ENCODE measurements around the gene SCAMP5. TPM values are rescaled to one million over a fixed set of nuclear protein-coding genes. Genes with fewer than 3 reads are reported as not detected.

The SCAMP5 gene
- total RNA-seq: 1.9 TPM
- long read RNA-seq: 0 reads

- ATAC-seq: peak; percentile 88
- DNase-seq (ENCODE audit: missing footprints): peak; percentile 95
- intact Hi-C loops (cut with DNase I): no loop called here
Measured at GRCh38 chr15:74995182-74995778, at the start of gene SCAMP5. SCAMP5 (plus strand) TSS chr15:74995563; CDS start chr15:75011840, 16,277 bp downstream.

DNA sequence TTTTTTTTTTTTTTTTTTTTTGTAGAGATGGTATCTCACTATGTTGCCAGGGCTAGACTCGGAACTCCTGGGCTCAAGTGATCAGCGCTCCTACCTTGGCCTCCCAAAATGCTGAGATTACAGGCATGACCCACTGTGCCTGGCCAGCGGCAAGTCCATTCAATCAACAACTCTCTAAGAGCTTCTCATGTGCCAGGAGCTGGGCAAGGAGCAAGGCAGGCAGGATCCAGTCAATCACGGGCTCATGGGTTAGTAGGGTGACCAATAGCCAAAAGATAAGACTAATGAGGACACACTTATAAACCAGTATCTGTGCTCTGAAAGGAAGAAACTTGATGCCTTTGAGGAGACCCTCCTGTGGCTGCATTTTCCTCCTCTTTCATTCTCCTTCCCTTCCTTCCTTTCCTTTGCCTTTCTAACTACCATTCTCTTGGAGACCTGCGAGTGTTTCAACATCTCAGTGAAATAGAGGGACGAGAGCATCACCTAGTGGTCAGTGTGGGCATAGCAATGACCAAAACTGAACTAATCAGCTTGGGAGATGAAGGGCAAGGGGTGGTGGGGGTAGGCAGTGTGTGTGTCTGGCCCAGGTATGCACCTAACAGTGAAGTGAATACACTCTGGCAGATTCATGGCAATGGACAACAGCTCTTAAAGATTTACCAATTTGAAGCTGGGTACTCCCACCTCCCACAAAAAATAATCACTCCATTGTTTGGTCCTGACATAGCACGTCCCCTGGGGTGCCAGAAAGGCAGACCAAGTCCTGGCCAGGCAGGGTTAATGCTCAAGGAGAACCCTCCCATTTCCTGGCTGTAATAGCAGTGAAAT is 45.1 kb upstream of the SCAMP5 start:
- intact Hi-C loops (cut with DNase I): loop anchor here (1.0 to 5.0 kb wide), 2 partner anchors 179 to 313 kb away; no protein-coding TSS in a partner anchor
- DNase-seq (ENCODE audit: missing footprints) (no peak), ATAC-seq (peak; percentile 65)

DNA sequence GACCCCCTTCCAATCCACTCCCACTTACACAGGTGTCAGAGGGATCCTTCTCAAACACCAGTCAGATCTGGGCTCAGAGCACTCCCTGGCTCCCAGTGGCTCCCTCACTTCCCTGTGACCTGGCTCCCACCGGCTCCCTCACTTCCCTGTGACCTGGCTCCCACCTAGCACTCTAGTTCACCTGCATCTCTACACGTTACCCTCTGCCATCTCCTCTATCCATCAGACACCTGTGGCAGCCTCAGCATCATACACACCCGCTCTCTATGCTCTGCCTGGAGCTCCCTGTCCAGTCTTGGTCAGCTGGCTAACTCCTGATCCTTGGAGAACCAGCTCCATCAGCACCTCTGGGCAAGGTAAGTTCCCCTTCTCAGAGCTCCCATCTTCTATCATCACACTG is 44.4 kb upstream of the SCAMP5 start:
- no peak for ATAC-seq
- intact Hi-C loops (cut with DNase I): loop anchor here (5.0 kb wide), 1 partner anchor 314 kb away; no protein-coding TSS in a partner anchor
- no peak for DNase-seq (ENCODE audit: missing footprints)

DNA sequence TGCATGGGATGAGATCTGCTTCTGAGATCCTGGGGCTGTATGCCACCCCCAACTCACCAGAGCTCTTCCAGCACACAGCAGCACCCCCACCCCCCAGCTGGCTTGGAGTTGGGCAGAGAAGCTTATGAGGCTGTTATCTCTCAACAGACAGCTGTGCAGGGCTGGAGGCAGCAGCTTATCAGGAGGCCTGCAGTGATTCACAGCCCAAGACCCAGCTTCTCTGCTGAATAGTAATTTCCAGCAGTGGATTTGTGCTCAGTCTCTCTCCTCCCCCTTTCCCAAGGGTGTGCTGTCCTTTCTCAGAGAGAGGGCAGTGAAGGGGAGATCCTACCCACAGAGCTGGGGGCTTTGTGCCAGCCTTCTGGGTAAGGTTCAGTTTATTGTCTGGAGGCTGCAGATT is 40.8 kb upstream of the SCAMP5 start:
- DNase-seq (ENCODE audit: missing footprints): no peak
- intact Hi-C loops (cut with DNase I): loop anchor here (5.0 kb wide), 1 partner anchor 317 kb away; no protein-coding TSS in a partner anchor
- no peak for ATAC-seq

DNA sequence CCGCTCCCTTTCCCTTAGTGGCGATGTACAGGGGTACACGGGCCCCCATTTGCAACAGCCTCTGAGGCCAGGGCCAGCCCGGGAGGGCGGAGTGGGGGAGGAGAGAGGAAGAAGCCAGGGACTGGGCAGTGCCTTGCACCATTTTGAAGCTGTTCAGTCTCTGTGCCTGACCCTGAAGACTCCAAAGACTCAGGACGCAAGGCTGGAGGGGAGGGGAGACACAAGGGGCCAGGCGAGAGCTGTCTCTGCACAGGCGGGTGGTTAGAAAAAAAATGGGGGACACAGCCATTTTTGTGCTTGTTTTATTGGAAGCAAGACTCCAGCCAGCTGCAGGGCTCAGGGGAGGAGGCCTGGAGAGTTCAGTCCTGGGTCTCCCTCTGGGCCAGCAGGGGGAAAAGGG is 40.3 kb upstream of the SCAMP5 start:
- DNase-seq (ENCODE audit: missing footprints) (no peak), ATAC-seq (no peak)
- intact Hi-C loops (cut with DNase I): loop anchor here (5.0 kb wide), 1 partner anchor 247 kb away; the partner anchor contains the start of gene C15orf39

- intact Hi-C loops (cut with DNase I): loop anchor here (5.0 kb wide), 1 partner anchor 246 kb away; the partner anchor contains the start of gene C15orf39
- ATAC-seq: peak; percentile 64
Measured at GRCh38 chr15:74955796-74956647, 39.3 kb upstream of the SCAMP5 start.

GRCh38 chr15:74956648-74957475 is 38.5 kb upstream of the SCAMP5 start, which contains the start of gene RPP25:
RPP25 (minus strand) TSS chr15:74956772; CDS start chr15:74956583, 189 bp downstream.
- peak; percentile 92 for ATAC-seq
- intact Hi-C loops (cut with DNase I): loop anchor here (5.0 kb wide), 1 partner anchor 245 kb away; the partner anchor contains the start of gene C15orf39
- DNase-seq (ENCODE audit: missing footprints): peak; percentile 89

More at GRCh38 chr15:74955796-74956647, 39.3 kb upstream of the SCAMP5 start:
- DNase-seq (ENCODE audit: missing footprints): peak; percentile 88

- intact Hi-C loops (cut with DNase I): loop anchor here (2.0 to 5.0 kb wide), 2 partner anchors 65 to 245 kb away; partner anchors contain the start of genes C15orf39 and PPCDC
- ATAC-seq (no peak), DNase-seq (ENCODE audit: missing footprints) (no peak)
Measured at GRCh38 chr15:74957476-74958035, 37.8 kb upstream of the SCAMP5 start.

DNA sequence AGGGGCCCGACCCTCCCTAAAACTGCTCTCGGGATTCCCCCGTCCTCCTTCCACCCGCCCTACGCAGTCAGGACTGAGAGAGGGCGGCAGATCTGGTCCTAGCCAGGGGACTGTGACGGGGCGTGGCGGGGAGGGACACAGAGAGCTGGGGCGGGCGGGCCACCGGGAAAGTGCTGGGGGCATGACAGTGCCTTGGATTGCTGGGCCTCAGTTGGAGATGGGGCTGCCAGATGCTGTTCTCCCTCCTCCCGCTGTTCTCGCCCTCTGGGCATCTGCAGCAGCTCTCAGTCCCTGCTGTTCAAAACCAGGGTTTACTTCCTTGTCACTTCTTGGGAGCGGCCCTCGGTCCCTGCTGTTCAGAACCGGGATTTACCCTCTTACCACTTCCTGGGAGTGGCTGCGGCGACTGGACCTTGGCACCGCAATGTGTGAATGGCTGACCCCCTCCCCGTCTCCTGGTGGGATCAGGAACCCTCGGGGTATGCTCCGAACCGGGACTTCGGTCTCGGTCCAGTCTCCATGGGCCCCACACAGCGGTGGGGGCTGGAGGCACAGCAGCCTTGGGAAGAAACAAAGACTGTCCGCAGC is 36.9 kb upstream of the SCAMP5 start:
- ATAC-seq (peak; percentile 42), DNase-seq (ENCODE audit: missing footprints) (peak; percentile 83)
- intact Hi-C loops (cut with DNase I): loop anchor here (2.0 to 5.0 kb wide), 2 partner anchors 64 to 244 kb away; partner anchors contain the start of genes C15orf39 and PPCDC

GRCh38 chr15:74958908-74959585 is 36.3 kb upstream of the SCAMP5 start:
- no peak for ATAC-seq
- DNase-seq (ENCODE audit: missing footprints): no peak
- intact Hi-C loops (cut with DNase I): loop anchor here (2.0 to 5.0 kb wide), 2 partner anchors 64 to 243 kb away; partner anchors contain the start of genes C15orf39 and PPCDC

DNA sequence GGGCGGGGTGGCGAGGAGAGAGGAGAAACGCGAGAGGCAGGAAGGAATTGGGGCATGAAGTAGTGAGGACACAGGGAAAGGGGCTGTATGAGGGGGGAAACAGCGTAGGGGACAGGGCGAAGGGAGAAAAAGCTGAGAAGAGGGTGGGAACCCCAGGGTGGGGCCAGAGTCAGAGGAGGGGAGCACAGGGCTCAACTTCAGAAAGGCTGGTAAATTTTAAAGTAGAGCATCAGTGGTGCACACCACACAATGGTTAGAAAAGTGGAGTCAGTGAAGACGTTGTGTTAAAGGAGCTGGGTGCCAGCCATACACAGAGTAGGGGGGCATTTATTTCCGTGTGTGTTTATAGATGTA is 35.8 kb upstream of the SCAMP5 start:
- ATAC-seq: no peak
- intact Hi-C loops (cut with DNase I): loop anchor here (2.0 to 5.0 kb wide), 2 partner anchors 63 to 243 kb away; partner anchors contain the start of genes C15orf39 and PPCDC
- DNase-seq (ENCODE audit: missing footprints): no peak

DNA sequence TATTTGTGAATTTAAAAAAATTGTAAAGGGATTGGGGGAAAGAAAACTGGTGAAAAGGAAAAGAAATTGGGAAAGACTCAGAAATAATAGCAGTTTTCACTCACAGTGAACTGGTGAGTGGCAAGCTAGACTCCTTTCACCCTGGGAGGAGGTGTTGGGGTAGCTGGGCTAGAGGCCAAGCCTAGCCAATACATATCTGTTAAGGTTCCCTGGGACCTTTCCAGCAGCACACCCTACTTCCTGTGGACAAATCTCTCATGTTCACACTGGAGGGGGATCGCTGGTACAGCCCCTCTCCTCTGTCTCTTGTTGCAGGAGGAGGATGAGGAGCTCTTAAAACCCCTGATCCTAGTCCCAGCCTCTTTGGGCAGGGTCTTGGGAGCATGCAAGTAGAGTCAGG is 35.1 kb upstream of the SCAMP5 start:
- DNase-seq (ENCODE audit: missing footprints) (no peak), ATAC-seq (no peak)
- intact Hi-C loops (cut with DNase I): no loop called here

DNA sequence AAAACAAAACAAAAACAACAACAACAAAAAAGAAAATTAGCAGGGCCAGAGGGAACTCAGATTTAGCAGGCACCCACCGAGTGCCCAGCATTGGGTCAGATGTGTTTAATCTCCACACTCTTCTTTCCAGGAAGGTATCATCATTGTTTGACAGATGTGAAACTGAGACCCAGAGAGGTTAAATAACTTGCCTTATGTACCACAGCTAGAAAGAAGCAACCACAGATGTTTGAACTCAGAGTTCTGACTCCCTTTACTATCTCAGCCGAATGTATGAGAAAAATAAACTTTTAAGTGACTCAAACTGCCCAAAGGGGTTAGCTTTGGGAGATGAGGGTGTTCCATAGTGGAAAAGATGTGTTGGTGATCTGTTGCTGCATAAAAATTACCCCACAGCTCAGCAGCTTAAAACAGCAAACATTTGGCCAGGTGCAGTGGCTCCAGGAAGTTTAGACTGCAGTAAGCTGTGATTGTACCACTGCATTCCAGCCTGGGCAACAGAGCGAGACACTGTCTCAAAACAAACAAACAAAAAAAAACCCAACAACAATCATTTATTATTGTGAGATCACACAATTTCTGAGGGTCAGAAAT is 34.3 kb upstream of the SCAMP5 start:
- intact Hi-C loops (cut with DNase I): no loop called here
- DNase-seq (ENCODE audit: missing footprints) (no peak), ATAC-seq (no peak)

DNA sequence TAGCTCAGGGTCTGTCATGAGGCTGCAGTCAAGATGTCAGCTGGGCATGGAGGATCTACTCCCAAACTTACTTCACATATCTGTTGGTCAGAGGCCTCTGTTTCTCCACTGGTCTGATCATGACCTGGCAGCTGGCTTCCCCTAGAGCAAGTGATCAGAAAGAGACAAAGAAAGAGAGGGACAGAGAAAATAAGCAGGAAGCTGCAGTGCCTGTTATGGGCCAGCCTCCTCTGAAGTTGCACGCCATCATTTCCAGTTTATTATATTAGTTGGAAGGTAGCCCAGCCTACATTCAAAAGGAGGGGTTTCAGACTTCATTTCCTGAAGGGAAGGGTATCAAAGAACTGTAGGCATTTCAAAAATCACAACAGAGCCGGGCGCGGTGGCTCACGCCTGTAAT is 33.7 kb upstream of the SCAMP5 start:
- DNase-seq (ENCODE audit: missing footprints) (no peak), ATAC-seq (no peak)
- intact Hi-C loops (cut with DNase I): no loop called here

DNA sequence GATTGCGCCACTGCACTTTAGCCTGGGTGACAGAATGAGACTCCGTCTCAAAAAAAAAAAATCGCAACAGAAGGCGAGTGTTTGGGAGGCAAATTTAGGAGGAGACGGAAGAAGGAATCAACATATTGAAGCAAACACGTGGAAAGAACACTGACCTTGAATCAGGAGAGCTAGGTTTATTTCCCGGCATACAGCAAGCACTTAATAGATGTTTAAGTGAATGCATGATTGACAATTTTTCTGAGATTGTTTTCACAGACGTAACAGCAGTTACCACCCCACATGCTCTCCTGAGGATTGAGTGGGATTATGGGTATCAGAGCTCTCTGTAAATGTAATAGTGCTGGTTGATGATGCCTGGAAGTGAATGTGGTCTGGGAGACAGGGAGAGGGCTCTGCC is 33.1 kb upstream of the SCAMP5 start:
- ATAC-seq (no peak), DNase-seq (ENCODE audit: missing footprints) (no peak)
- intact Hi-C loops (cut with DNase I): no loop called here

DNA sequence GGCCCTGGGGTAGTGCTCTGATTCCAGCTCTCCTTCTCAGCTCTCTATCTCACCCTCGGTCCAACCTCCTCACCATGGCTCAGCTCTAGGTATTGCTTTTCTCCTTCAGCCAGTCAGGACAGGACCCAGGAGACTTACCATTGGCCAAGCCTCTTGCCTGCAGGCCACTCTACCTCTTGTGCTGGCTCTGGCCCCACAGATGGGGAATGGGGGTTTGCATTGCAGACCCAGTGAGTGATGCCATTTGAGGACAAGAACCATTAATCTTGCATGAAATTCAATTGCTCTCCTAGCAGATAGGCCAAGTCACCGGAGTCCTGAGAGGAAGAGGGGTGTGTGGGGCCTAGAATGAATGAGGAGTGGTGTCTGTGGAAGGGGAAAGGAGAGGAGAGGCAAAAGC is 32.7 kb upstream of the SCAMP5 start:
- DNase-seq (ENCODE audit: missing footprints): no peak
- intact Hi-C loops (cut with DNase I): no loop called here
- ATAC-seq: no peak

All from Right ventricle myocardium inferior (tissue), 1 donor.